Neural cell (in vitro differentiated cells): Measurements from ENCODE around the gene XPA. TPM values are rescaled to one million over a fixed set of nuclear protein-coding genes. Genes with fewer than 3 reads are reported as not detected.

Experiments used
- H2AFZ ChIP-seq: fragments of 200-600, 300-800 bp; sonication (generic), shearing (Covaris generic); 2 replicates; pipeline ENCODE4 v1.6.0; 2014; ENCODE audit warnings: low read depth, mild to moderate bottlenecking, antibody characterized with exemption, low read length, moderate library complexity
- H3F3A ChIP-seq: fragments of 200-600 bp; shearing (Covaris generic); 2 replicates; pipeline ENCODE4 v1.6.1; 2016; ENCODE audit warnings: mild to moderate bottlenecking, moderate library complexity, mixed read lengths, antibody characterized with exemption, low read length; ENCODE audit not compliant: insufficient read depth, poor library complexity, severe bottlenecking
- H3K27ac ChIP-seq: fragments of 200-600, 300-800 bp; sonication (generic), shearing (Covaris generic); 2 replicates; pipeline ENCODE4 v1.5.1; 2014; ENCODE audit warnings: mild to moderate bottlenecking, low read length, moderate library complexity
- H3K27me3 ChIP-seq: fragments of 300-800, 200-600 bp; sonication (generic), shearing (Covaris generic); 2 replicates; pipeline ENCODE4 v1.6.0; 2014; ENCODE audit warnings: mild to moderate bottlenecking, low read depth, low read length, moderate library complexity; ENCODE audit not compliant: insufficient read depth
- H3K36me3 ChIP-seq: fragments of 300-800, 200-600 bp; sonication (generic), shearing (Covaris generic); 2 replicates; pipeline ENCODE4 v1.5.1; 2014; ENCODE audit warnings: mild to moderate bottlenecking, antibody characterized with exemption, low read length, moderate library complexity; ENCODE audit not compliant: insufficient read depth
- H3K4me2 ChIP-seq: fragments of 300-800, 200-600 bp; sonication (generic), shearing (Covaris generic); 2 replicates; pipeline ENCODE4 v1.6.0; 2014; ENCODE audit warnings: mild to moderate bottlenecking, low read length
- H3K4me3 ChIP-seq: fragments of 300-800, 200-600 bp; sonication (generic), shearing (Covaris generic); 2 replicates; pipeline ENCODE4 v1.5.1; 2014; ENCODE audit warnings: mild to moderate bottlenecking, low read length, moderate library complexity
- H3K79me2 ChIP-seq: fragments of 200-600 bp; shearing (Covaris generic); replicated peaks from 2 replicates; pipeline ENCODE4 v1.6.0; 2014; ENCODE audit warnings: mild to moderate bottlenecking, low read length, moderate library complexity; ENCODE audit not compliant: insufficient read depth
- H3K9ac ChIP-seq: fragments of 300-800, 200-600 bp; sonication (generic), shearing (Covaris generic); 2 replicates; pipeline ENCODE4 v1.6.1; 2016; ENCODE audit warnings: mild to moderate bottlenecking, low read length, mixed read lengths
- H3K9me2 ChIP-seq: fragments of 200-600 bp; shearing (Covaris generic); 2 replicates; pipeline ENCODE4 v1.6.1; 2016; ENCODE audit warnings: mild to moderate bottlenecking, low read length, mixed read lengths; ENCODE audit not compliant: insufficient read depth
- H3K9me3 ChIP-seq: fragments of 200-600, 300-800 bp; sonication (generic), shearing (Covaris generic); 2 replicates; pipeline ENCODE4 v1.6.1; 2016; ENCODE audit warnings: mild to moderate bottlenecking, mixed run types, low read length, moderate library complexity, mixed read lengths
- H4K20me1 ChIP-seq: fragments of 200-600 bp; shearing (Covaris generic); 2 replicates; pipeline ENCODE4 v1.6.1; 2016; ENCODE audit warnings: mild to moderate bottlenecking, mixed run types; ENCODE audit not compliant: insufficient read depth
- EP300 ChIP-seq: fragments of 450-650 bp; conservative IDR thresholded peaks from 2 replicates; pipeline ENCODE4 v1.6.1; 2014; ENCODE audit warnings: antibody characterized with exemption, mild to moderate bottlenecking, moderate library complexity; ENCODE audit not compliant: poor library complexity, severe bottlenecking
- EZH2 ChIP-seq: fragments of 200-600, 300-800 bp; shearing (Covaris generic), sonication (generic); IDR thresholded peaks from 2 replicates; pipeline ENCODE4 v1.6.1; 2014; ENCODE audit warnings: antibody characterized with exemption, low read length, borderline replicate concordance, mild to moderate bottlenecking; ENCODE audit not compliant: insufficient read depth, poor library complexity, severe bottlenecking
- MXI1 ChIP-seq: fragments of 450-650 bp; conservative IDR thresholded peaks from 2 replicates; pipeline ENCODE4 v1.6.1; 2014; ENCODE audit warnings: antibody characterized with exemption, mild to moderate bottlenecking; ENCODE audit not compliant: poor library complexity, severe bottlenecking
- POLR2AphosphoS5 ChIP-seq: IDR thresholded peaks from 2 replicates; pipeline ENCODE4 v1.6.1; 2012
- RAD21 ChIP-seq: fragments of 450-650 bp; conservative IDR thresholded peaks from 2 replicates; pipeline ENCODE4 v1.6.1; 2014; ENCODE audit warnings: antibody characterized with exemption, mild to moderate bottlenecking, moderate library complexity
- SMC3 ChIP-seq: fragments of 450-650 bp; conservative IDR thresholded peaks from 2 replicates; pipeline ENCODE4 v1.6.1; 2014; ENCODE audit warnings: antibody characterized with exemption, mild to moderate bottlenecking, moderate library complexity; ENCODE audit not compliant: poor library complexity
- TAF1 ChIP-seq: IDR thresholded peaks from 2 replicates; pipeline ENCODE4 v1.6.1; 2012; ENCODE audit warnings: low read depth
- polyA plus RNA-seq: library from polyadenylated mRNA; depleted of rRNA; stranded (reverse); fragments of >200 nt; gene quantifications from 2 replicates; pipeline ENCODE4 v1.2.3, GENCODE V29; 2014
- TF ChIP-seq, protein P1 (sequence below): IDR thresholded peaks from 2 replicates; pipeline ENCODE4 v1.6.1; 2012; ENCODE audit warnings: borderline replicate concordance
- TF ChIP-seq, protein P2 (sequence below): fragments of 450-650 bp; IDR thresholded peaks from 2 replicates; pipeline ENCODE4 v1.5.1; 2014; ENCODE audit warnings: antibody characterized with exemption, mild to moderate bottlenecking, moderate library complexity; ENCODE audit not compliant: poor library complexity, severe bottlenecking

Gene XPA
- polyA plus RNA-seq, 1 donor from 2014 or later = 34.5 TPM

DNA sequence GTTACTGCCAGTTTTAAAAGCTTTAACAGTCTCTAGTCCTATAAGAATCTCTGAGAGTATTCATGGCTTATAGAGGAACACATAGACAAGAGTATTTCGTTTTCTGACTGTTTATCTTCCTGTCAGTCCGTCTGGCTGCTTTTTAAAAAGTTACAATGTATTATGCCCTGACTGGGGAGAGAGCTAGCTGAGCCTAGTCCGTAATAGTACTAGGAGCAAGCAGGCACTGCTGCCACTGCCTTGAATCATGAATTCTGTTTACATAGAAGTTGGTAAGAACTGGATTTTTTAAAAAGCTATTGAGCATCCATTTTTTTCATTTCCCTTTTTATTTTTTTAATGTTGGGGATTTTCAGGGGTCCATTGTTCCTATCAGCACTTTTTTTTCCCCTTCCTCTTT lies 26.6 kb downstream of the XPA start:
- Histone ChIP-seq H3K9me2 (no peaks in the 10 kb centered on the region), H3K27ac (no peak overlapping the region), H3K4me2 (no peak overlapping the region), H3F3A (no peaks in the 10 kb centered on the region), H3K79me2 (no peaks in the 10 kb centered on the region), H3K9me3 (no peaks in the 10 kb centered on the region), H3K36me3 (peaks cover 28% of the 10 kb centered on the region), H4K20me1 (no peaks in the 10 kb centered on the region), H3K9ac (no peak overlapping the region), H3K27me3 (no peaks in the 10 kb centered on the region), H3K4me3 (no peak overlapping the region), H2AFZ (no peak overlapping the region)
- TF ChIP-seq MXI1 (no peak), EP300 (no peak), EZH2 (no peak), RAD21 (no peak), TAF1 (no peak), POLR2AphosphoS5 (no peak), SMC3 (no peak)
- TF ChIP-seq, protein P1, sequence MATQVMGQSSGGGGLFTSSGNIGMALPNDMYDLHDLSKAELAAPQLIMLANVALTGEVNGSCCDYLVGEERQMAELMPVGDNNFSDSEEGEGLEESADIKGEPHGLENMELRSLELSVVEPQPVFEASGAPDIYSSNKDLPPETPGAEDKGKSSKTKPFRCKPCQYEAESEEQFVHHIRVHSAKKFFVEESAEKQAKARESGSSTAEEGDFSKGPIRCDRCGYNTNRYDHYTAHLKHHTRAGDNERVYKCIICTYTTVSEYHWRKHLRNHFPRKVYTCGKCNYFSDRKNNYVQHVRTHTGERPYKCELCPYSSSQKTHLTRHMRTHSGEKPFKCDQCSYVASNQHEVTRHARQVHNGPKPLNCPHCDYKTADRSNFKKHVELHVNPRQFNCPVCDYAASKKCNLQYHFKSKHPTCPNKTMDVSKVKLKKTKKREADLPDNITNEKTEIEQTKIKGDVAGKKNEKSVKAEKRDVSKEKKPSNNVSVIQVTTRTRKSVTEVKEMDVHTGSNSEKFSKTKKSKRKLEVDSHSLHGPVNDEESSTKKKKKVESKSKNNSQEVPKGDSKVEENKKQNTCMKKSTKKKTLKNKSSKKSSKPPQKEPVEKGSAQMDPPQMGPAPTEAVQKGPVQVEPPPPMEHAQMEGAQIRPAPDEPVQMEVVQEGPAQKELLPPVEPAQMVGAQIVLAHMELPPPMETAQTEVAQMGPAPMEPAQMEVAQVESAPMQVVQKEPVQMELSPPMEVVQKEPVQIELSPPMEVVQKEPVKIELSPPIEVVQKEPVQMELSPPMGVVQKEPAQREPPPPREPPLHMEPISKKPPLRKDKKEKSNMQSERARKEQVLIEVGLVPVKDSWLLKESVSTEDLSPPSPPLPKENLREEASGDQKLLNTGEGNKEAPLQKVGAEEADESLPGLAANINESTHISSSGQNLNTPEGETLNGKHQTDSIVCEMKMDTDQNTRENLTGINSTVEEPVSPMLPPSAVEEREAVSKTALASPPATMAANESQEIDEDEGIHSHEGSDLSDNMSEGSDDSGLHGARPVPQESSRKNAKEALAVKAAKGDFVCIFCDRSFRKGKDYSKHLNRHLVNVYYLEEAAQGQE = no peak
- TF ChIP-seq, protein P2, sequence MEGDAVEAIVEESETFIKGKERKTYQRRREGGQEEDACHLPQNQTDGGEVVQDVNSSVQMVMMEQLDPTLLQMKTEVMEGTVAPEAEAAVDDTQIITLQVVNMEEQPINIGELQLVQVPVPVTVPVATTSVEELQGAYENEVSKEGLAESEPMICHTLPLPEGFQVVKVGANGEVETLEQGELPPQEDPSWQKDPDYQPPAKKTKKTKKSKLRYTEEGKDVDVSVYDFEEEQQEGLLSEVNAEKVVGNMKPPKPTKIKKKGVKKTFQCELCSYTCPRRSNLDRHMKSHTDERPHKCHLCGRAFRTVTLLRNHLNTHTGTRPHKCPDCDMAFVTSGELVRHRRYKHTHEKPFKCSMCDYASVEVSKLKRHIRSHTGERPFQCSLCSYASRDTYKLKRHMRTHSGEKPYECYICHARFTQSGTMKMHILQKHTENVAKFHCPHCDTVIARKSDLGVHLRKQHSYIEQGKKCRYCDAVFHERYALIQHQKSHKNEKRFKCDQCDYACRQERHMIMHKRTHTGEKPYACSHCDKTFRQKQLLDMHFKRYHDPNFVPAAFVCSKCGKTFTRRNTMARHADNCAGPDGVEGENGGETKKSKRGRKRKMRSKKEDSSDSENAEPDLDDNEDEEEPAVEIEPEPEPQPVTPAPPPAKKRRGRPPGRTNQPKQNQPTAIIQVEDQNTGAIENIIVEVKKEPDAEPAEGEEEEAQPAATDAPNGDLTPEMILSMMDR = no peak

DNA sequence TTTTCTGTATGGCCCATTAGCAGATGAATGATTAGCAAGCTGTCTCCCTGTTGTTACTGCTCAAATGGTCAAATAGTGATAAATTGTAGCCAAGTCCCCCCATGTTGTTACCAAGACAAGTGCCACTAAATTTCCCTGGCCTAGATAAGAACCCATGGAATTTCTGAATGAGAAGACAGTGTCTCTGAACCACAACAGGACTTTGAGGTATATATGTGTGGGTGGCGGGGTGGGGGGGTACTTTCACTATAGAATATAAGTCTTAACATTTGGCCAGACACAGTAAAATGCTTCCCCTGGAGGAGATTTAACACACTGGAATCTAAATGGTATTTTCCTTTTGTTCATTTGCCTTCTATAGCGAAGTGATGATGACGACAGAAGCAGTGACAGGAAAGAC lies 28.7 kb downstream of the XPA start:
- H3K36me3 ChIP-seq = peaks cover 21% of the 10 kb centered on the region
- H3K27me3 ChIP-seq = no peaks in the 10 kb centered on the region
- no peak overlapping the region for H3K27ac ChIP-seq
- H2AFZ ChIP-seq = no peak overlapping the region
- H3F3A ChIP-seq = no peaks in the 10 kb centered on the region
- H3K9me3 ChIP-seq = no peaks in the 10 kb centered on the region
- H3K9ac ChIP-seq = no peak overlapping the region
- no peak overlapping the region for H3K4me2 ChIP-seq
- no peak overlapping the region for H3K4me3 ChIP-seq
- H4K20me1 ChIP-seq = no peaks in the 10 kb centered on the region
- no peaks in the 10 kb centered on the region for H3K9me2 ChIP-seq
- TF ChIP-seq, protein P1 = no peak
- no peak for TF ChIP-seq MXI1
- no peak for TF ChIP-seq RAD21
- TF ChIP-seq TAF1 = no peak
- TF ChIP-seq EZH2 = no peak
- no peak for TF ChIP-seq POLR2AphosphoS5
- TF ChIP-seq, protein P2 = no peak
- TF ChIP-seq EP300 = no peak
- TF ChIP-seq SMC3 = no peak
- H3K79me2 ChIP-seq = no peaks in the 10 kb centered on the region
